ENCODE results near the gene RCOR1. TPM values are rescaled to one million over a fixed set of nuclear protein-coding genes. Genes with fewer than 3 reads are reported as not detected.

Gene RCOR1
- polyA plus RNA-seq, 1 donor from 2014 or later = 10.4 TPM

- TF ChIP-seq EZH2 (IDR thresholded peaks at IDR 0.05; ENCODE audit: borderline replicate concordance, insufficient read depth, low read length, poor library complexity, severe bottlenecking) = no peak
- no peak for TF ChIP-seq REST (IDR thresholded peaks at IDR 0.05; ENCODE audit: borderline replicate concordance)
- TF ChIP-seq POLR2AphosphoS5 (IDR thresholded peaks at IDR 0.05) = no peak
- no peak for TF ChIP-seq EP300 (conservative IDR thresholded peaks at IDR 0.05; ENCODE audit: poor library complexity, severe bottlenecking)
- H3K27ac ChIP-seq (ENCODE audit: low read length) = no peak overlapping the region
- H3K9ac ChIP-seq (ENCODE audit: low read length) = no peak overlapping the region
- no peaks in the 10 kb centered on the region for H3K9me3 ChIP-seq (ENCODE audit: low read length)
- H3K4me2 ChIP-seq (ENCODE audit: low read length) = no peak overlapping the region
- no peaks in the 10 kb centered on the region for H3K27me3 ChIP-seq (ENCODE audit: insufficient read depth, low read depth, low read length)
- H3K4me3 ChIP-seq (ENCODE audit: low read length) = no peak overlapping the region
- no peak overlapping the region for H2AFZ ChIP-seq (ENCODE audit: low read depth, low read length)
- no peaks in the 10 kb centered on the region for H3K9me2 ChIP-seq (ENCODE audit: insufficient read depth, low read length)
- no peaks in the 10 kb centered on the region for H3K36me3 ChIP-seq (ENCODE audit: insufficient read depth, low read length)
- H4K20me1 ChIP-seq (ENCODE audit: insufficient read depth) = no peaks in the 10 kb centered on the region
- no peaks in the 10 kb centered on the region for H3F3A ChIP-seq (ENCODE audit: insufficient read depth, low read length, poor library complexity, severe bottlenecking)
- peaks cover 10% of the 10 kb centered on the region for H3K79me2 ChIP-seq (replicated peaks; ENCODE audit: insufficient read depth, low read length)
Measured at GRCh38 chr14:102678394-102678793, 85.9 kb downstream of the RCOR1 start.

GRCh38 chr14:102683399-102684297, 91.2 kb downstream of the RCOR1 start:
- H3K27me3 ChIP-seq (ENCODE audit: insufficient read depth, low read depth, low read length) = no peaks in the 10 kb centered on the region
- H3K79me2 ChIP-seq (replicated peaks; ENCODE audit: insufficient read depth, low read length) = peaks cover 10% of the 10 kb centered on the region
- H3K9ac ChIP-seq (ENCODE audit: low read length) = no peak overlapping the region
- H2AFZ ChIP-seq (ENCODE audit: low read depth, low read length) = no peak overlapping the region
- no peaks in the 10 kb centered on the region for H4K20me1 ChIP-seq (ENCODE audit: insufficient read depth)
- no peaks in the 10 kb centered on the region for H3K9me2 ChIP-seq (ENCODE audit: insufficient read depth, low read length)
- H3K36me3 ChIP-seq (ENCODE audit: insufficient read depth, low read length) = no peaks in the 10 kb centered on the region
- no peak for TF ChIP-seq MXI1 (conservative IDR thresholded peaks at IDR 0.05; ENCODE audit: poor library complexity, severe bottlenecking)
- no peaks in the 10 kb centered on the region for H3F3A ChIP-seq (ENCODE audit: insufficient read depth, low read length, poor library complexity, severe bottlenecking)
- no peak overlapping the region for H3K4me3 ChIP-seq (ENCODE audit: low read length)
- no peak overlapping the region for H3K4me2 ChIP-seq (ENCODE audit: low read length)
- H3K27ac ChIP-seq (ENCODE audit: low read length) = no peak overlapping the region
- H3K9me3 ChIP-seq (ENCODE audit: low read length) = no peaks in the 10 kb centered on the region

- H3K27me3 ChIP-seq (ENCODE audit: insufficient read depth, low read depth, low read length) = no peaks in the 10 kb centered on the region
- H3K4me3 ChIP-seq (ENCODE audit: low read length) = no peak overlapping the region
- no peaks in the 10 kb centered on the region for H3K36me3 ChIP-seq (ENCODE audit: insufficient read depth, low read length)
- peaks cover 10% of the 10 kb centered on the region for H3K79me2 ChIP-seq (replicated peaks; ENCODE audit: insufficient read depth, low read length)
- H3K27ac ChIP-seq (ENCODE audit: low read length) = no peak overlapping the region
- H3F3A ChIP-seq (ENCODE audit: insufficient read depth, low read length, poor library complexity, severe bottlenecking) = no peaks in the 10 kb centered on the region
- H4K20me1 ChIP-seq (ENCODE audit: insufficient read depth) = no peaks in the 10 kb centered on the region
- H3K9ac ChIP-seq (ENCODE audit: low read length) = no peak overlapping the region
- H3K9me3 ChIP-seq (ENCODE audit: low read length) = no peaks in the 10 kb centered on the region
- no peak overlapping the region for H2AFZ ChIP-seq (ENCODE audit: low read depth, low read length)
- no peak for TF ChIP-seq POLR2AphosphoS5 (IDR thresholded peaks at IDR 0.05)
- no peak for TF ChIP-seq MXI1 (conservative IDR thresholded peaks at IDR 0.05; ENCODE audit: poor library complexity, severe bottlenecking)
- no peak for TF ChIP-seq SMC3 (conservative IDR thresholded peaks at IDR 0.05; ENCODE audit: poor library complexity)
- no peak for TF ChIP-seq EZH2 (IDR thresholded peaks at IDR 0.05; ENCODE audit: borderline replicate concordance, insufficient read depth, low read length, poor library complexity, severe bottlenecking)
- no peak for TF ChIP-seq EP300 (conservative IDR thresholded peaks at IDR 0.05; ENCODE audit: poor library complexity, severe bottlenecking)
- TF ChIP-seq RAD21 (conservative IDR thresholded peaks at IDR 0.05) = no peak
- no peaks in the 10 kb centered on the region for H3K9me2 ChIP-seq (ENCODE audit: insufficient read depth, low read length)
- H3K4me2 ChIP-seq (ENCODE audit: low read length) = no peak overlapping the region
Measured at GRCh38 chr14:102684298-102684663, 91.8 kb downstream of the RCOR1 start.

Data from neural cell (in vitro differentiated cells).